HCEC 1CT (cell line): ENCODE measurements around the gene PCDHA5.
"Not testable (repeated sequence)": the region's sequence is repeated elsewhere in the genome, so short reads cannot be mapped to it uniquely, and the experiment has no call there.

Experiments used
- DNase-seq: peaks from one replicate; pipeline ENCODE4 v3.0.0-alpha.2; 2017

The PCDHA5 gene

DNA sequence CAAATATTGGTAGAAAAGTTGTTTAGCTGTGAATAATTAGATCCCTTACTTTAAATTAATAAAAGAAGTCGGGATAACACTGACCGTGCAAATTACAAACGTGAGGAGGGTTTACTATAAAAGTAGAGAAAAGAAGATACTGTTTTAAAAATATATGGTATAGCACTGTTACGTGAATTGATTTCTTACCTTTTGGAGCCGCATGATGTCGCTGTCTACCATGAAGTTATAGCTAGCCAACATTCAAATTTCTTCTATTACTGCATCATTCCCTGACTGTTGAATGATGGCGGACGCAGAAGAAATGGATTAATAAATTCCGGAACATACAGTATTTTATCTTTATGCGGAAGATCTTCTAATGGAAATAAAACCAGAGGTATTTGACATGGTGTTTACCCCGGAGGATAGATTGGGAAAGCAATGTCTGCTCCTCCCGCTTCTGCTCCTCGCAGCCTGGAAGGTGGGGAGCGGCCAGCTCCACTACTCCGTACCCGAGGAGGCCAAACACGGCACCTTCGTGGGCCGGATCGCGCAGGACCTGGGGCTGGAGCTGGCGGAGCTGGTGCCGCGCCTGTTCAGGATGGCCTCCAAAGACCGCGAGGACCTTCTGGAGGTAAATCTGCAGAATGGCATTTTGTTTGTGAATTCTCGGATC, 6.4 kb downstream of the PCDHA5 start, which contains the start of gene PCDHA6:
PCDHA6 (plus strand) TSS at position 257 of the 658 bp plus-strand sequence; CDS start at position 389, 132 bp downstream.
- no peak for DNase-seq

- DNase-seq: no peak
Measured at GRCh38 chr5:140828362-140828737, 6.9 kb downstream of the PCDHA5 start.

GRCh38 chr5:140829511-140830501, 8.4 kb downstream of the PCDHA5 start:
- not testable (repeated sequence) for DNase-seq

GRCh38 chr5:140833993-140834392, 12.6 kb downstream of the PCDHA5 start, which contains the start of gene PCDHA7:
Gene PCDHA7, plus strand, starts transcription at chr5:140834269. Its CDS starts 115 bp downstream, at chr5:140834384.
- no peak for DNase-seq

- DNase-seq: not testable (repeated sequence)
Measured at GRCh38 chr5:140834439-140835008, 13.1 kb downstream of the PCDHA5 start.

DNA sequence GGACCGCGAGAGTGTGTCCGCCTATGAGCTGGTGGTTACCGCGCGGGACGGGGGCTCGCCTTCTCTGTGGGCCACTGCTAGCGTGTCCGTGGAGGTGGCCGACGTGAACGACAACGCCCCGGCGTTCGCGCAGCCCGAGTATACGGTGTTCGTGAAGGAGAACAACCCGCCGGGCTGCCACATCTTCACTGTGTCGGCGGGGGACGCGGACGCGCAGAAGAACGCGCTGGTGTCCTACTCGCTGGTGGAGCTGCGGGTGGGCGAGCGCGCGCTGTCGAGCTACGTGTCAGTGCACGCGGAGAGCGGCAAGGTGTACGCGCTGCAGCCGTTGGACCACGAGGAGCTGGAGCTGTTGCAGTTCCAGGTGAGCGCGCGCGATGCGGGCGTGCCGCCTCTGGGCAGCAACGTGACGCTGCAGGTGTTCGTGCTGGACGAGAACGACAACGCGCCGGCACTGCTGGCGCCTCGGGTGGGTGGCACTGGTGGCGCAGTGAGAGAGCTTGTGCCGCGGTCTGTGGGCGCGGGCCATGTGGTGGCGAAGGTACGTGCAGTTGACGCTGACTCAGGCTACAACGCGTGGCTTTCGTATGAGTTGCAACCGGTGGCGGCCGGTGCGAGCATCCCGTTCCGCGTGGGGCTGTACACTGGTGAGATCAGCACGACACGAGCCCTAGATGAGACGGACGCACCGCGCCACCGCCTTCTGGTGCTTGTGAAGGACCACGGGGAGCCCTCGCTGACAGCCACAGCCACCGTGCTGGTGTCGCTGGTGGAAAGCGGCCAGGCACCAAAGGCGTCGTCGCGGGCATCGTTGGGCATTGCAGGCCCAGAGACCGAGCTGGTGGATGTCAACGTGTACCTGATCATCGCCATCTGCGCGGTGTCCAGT, 14.5 kb downstream of the PCDHA5 start:
- no peak for DNase-seq

DNA sequence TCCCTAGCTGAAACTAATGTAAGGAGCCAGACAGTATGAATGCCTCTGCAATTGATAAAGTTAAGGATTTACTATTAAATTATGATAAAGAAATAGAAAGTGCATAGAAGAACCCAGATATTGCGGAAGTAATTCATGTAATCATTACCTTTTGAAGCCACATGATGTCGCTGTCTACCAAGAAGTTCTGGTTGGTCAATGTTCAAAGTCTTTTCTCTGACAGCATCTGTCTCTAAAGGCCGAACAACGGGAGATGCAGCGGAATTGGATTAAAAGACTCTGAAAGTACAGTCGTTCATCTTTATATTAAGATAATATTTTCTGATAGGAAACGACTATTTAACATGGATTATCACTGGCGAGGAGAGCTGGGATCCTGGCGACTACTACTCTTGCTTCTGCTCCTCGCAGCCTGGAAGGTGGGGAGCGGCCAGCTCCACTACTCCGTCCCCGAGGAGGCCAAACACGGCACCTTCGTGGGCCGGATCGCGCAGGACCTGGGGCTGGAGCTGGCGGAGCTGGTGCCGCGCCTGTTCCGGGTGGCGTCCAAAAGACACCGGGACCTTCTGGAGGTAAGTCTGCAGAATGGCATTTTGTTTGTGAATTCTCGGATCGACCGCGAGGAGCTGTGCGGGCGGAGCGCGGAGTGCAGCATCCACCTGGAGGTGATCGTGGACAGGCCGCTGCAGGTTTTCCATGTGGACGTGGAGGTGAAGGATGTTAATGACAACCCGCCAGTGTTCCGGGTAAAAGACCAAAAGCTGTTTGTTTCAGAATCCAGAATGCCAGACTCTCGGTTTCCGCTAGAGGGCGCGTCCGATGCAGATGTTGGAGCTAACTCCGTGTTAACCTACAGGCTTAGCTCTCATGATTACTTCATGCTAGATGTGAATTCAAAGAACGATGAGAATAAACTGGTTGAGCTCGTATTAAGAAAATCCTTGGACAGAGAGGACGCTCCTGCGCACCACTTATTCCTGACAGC, 19.9 kb downstream of the PCDHA5 start, which contains the start of gene PCDHA8:
PCDHA8 (plus strand) TSS at position 210 of the 985 bp plus-strand sequence; CDS start at position 345, 135 bp downstream.
- DNase-seq: no peak

- no peak for DNase-seq
Measured at GRCh38 chr5:140842798-140843733, 21.7 kb downstream of the PCDHA5 start.

DNA sequence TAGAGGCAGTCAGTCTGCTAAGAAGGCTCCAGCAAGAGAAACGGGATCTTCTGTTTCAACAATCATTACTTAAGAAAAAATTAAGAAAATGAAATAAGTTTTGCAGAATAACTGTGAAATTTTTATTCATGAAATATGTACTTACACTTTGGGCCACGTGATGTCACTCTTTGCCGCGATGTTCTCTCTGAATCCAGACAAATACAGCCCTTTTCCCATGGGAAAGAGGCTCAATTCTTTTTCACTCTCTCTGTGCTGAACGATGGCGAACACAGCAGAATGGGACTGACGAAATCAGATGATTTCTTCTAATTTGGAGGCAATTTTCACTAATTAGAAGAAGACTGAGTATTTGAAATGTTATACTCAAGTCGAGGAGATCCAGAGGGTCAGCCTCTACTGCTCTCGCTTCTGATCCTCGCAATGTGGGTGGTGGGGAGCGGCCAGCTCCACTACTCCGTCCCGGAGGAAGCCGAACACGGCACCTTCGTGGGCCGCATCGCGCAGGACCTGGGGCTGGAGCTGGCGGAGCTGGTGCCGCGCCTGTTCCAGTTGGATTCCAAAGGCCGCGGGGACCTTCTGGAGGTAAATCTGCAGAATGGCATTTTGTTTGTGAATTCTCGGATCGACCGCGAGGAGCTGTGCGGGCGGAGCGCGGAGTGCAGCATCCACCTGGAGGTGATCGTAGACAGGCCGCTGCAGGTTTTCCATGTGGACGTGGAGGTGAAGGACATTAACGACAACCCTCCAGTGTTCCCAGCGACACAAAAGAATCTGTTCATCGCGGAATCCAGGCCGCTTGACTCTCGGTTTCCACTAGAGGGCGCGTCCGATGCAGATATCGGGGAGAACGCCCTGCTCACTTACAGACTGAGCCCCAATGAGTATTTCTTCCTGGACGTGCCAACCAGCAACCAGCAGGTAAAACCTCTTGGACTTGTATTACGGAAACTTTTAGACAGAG, 27.0 kb downstream of the PCDHA5 start, which contains the start of gene PCDHA9:
PCDHA9 (plus strand) TSS at position 244 of the 964 bp plus-strand sequence; CDS start at position 358, 114 bp downstream.
- not testable (repeated sequence) for DNase-seq

GRCh38 chr5:140849831-140850634, 28.6 kb downstream of the PCDHA5 start:
- DNase-seq: not testable (repeated sequence)

DNA sequence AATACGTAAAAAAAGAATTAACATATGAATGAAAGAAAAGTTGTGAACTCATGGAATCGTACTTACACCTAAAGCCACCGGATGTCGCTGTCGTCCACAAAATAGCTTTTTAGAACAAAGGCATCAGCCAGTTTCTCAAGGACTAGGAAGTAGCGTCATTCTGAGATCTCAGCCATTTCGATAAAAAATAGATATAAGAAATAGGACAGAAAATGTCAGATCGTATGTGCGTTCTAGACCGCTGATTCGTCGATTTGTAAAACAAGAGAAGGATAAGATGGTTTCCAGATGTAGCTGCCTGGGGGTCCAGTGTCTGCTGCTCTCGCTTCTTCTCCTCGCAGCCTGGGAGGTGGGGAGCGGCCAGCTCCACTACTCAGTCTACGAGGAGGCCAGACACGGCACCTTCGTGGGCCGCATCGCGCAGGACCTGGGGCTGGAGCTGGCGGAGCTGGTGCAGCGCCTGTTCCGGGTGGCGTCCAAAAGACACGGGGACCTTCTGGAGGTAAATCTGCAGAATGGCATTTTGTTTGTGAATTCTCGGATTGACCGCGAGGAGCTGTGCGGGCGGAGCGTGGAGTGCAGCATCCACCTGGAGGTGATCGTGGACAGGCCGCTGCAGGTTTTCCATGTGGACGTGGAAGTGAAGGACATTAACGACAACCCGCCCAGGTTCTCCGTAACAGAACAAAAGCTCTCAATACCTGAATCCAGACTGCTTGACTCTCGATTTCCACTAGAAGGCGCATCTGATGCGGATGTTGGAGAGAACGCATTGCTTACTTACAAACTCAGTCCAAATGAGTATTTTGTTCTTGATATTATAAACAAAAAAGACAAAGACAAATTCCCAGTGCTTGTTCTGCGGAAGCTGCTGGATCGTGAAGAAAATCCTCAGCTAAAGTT, 34.6 kb downstream of the PCDHA5 start, which contains the start of gene PCDHA10:
PCDHA10 (plus strand) TSS at position 126 of the 903 bp plus-strand sequence; CDS start at position 278, 152 bp downstream.
- no peak for DNase-seq

GRCh38 chr5:140857177-140857986, 36.0 kb downstream of the PCDHA5 start:
- no peak for DNase-seq

- DNase-seq: no peak
Measured at GRCh38 chr5:140857987-140858240, 36.5 kb downstream of the PCDHA5 start.

DNA sequence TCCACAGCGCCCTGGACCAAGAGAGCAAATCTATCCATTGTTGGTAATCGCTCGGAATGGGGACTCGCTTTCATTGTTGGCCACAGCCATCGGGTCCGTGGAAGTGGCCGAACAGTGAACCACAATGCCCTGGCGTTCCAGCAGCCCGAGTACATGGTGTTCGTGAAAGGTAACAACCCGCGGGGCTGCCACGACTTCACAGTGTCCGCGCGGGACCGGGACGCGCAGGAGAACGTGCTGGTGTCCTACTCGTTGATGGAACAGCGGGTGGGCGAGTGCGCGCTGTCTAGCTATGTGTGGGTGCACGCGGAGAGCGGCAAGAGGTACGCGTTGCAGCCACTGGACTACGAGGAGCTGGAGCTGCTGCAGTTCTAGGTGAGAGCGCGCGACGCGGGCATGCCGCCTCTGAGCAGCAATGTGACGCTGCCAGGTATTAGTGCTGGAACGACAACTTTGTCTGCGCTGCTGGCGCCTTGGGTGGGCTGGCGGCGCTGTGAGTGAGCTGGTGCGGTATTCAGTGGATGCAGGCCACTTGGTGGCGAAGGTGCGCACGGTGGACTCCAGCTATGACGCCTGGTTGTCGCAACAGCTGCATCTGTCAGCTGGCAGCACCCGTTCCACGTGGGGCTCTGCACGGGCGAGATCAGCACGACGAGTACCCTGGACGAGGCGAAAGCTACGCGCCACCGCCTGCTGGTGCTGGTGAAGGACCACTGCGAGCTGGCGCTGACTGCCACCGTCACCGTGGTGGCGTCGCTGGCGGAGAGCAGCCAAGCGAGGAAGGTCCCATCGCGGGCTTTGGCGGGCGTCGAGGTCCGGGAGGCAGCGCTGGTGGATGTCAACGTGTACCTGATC, 41.3 kb downstream of the PCDHA5 start:
- no peak for DNase-seq
